ENCODE measurements around the gene DDX43.

DDX43 gene

DNA sequence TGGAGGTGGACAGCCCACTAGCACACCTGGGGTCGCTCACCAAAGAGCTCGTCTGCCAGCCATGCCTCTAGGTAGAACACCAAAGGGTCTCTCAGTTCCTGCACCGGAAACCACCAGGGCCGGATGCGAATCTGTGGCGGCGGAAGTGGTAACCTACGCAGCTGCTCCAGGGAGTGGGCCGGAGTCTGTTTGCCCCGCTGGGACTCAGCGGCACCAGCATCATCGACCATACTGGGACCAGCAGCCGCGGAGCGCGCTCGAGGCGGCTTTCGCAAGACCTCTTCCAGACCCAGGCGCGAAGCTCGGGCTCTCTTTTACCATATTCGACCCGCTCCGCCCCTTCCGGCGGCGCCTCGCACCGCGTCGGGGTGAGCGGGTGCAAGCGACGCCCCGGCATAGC is 25.1 kb upstream of the DDX43 start, which contains the start of gene OOEP:
OOEP (minus strand) TSS at position 335 of the 400 bp plus-strand sequence; CDS start at position 230, 105 bp downstream.
- H3K4me2 ChIP-seq (ENCODE audit: low read depth, low read length, poor library complexity, severe bottlenecking) = no peak within 1 kb of the TSS
- H3K4me1 ChIP-seq (ENCODE audit: insufficient read depth, low read length, poor library complexity, severe bottlenecking) = no peaks in the 10 kb centered on the region
- no peak within 1 kb of the TSS for H2AFZ ChIP-seq (ENCODE audit: low read length)
- H3F3A ChIP-seq (ENCODE audit: low read depth) = no peaks in the 10 kb centered on the region
- H3K27me3 ChIP-seq (ENCODE audit: insufficient read depth, low read length, poor library complexity, severe bottlenecking) = no peaks in the 10 kb centered on the region
- TF ChIP-seq EZH2phosphoT487 (IDR thresholded peaks at IDR 0.05; ENCODE audit: borderline replicate concordance) (no peak), CTCF (conservative IDR thresholded peaks at IDR 0.05; ENCODE audit: low read length) (no peak)
- H4K20me1 ChIP-seq (ENCODE audit: insufficient read depth, low read length, poor library complexity, severe bottlenecking) = no peaks in the 10 kb centered on the region
- H3K9me2 ChIP-seq (replicated peaks; ENCODE audit: low read depth, low read length) = no peaks in the 10 kb centered on the region
- no peaks in the 10 kb centered on the region; the same call in 1 of the 2 replicates for H3K9me3 ChIP-seq (ENCODE audit: insufficient read depth, low read depth, low read length)
- no peak within 1 kb of the TSS for H3K9ac ChIP-seq (ENCODE audit: low read depth, low read length, poor library complexity, severe bottlenecking)
- no peak within 1 kb of the TSS for H3K4me3 ChIP-seq (ENCODE audit: low read length, poor library complexity, severe bottlenecking)
- H3K36me3 ChIP-seq (ENCODE audit: insufficient read depth, low read length) = no peaks in the 10 kb centered on the region
- no peaks in the 10 kb centered on the region for H3K79me2 ChIP-seq (ENCODE audit: insufficient read depth, low read length)

- H4K20me1 ChIP-seq (ENCODE audit: insufficient read depth, low read length, poor library complexity, severe bottlenecking) = no peaks in the 10 kb centered on the region
- no peaks in the 10 kb centered on the region for H3F3A ChIP-seq (ENCODE audit: low read depth)
- no peak overlapping the region for H2AFZ ChIP-seq (ENCODE audit: low read length)
- no peaks in the 10 kb centered on the region for H3K79me2 ChIP-seq (ENCODE audit: insufficient read depth, low read length)
- H3K4me1 ChIP-seq (ENCODE audit: insufficient read depth, low read length, poor library complexity, severe bottlenecking) = no peaks in the 10 kb centered on the region
- no peaks in the 10 kb centered on the region; the same call in 1 of the 2 replicates for H3K9me3 ChIP-seq (ENCODE audit: insufficient read depth, low read depth, low read length)
- no peak overlapping the region for H3K9ac ChIP-seq (ENCODE audit: low read depth, low read length, poor library complexity, severe bottlenecking)
- H3K36me3 ChIP-seq (ENCODE audit: insufficient read depth, low read length) = no peaks in the 10 kb centered on the region
- no peak overlapping the region for H3K4me2 ChIP-seq (ENCODE audit: low read depth, low read length, poor library complexity, severe bottlenecking)
- H3K27me3 ChIP-seq (ENCODE audit: insufficient read depth, low read length, poor library complexity, severe bottlenecking) = no peaks in the 10 kb centered on the region
- H3K4me3 ChIP-seq (ENCODE audit: low read length, poor library complexity, severe bottlenecking) = no peak overlapping the region
- no peak for TF ChIP-seq EZH2phosphoT487 (IDR thresholded peaks at IDR 0.05; ENCODE audit: borderline replicate concordance)
- TF ChIP-seq CTCF (conservative IDR thresholded peaks at IDR 0.05; ENCODE audit: low read length) = no peak
- no peaks in the 10 kb centered on the region for H3K9me2 ChIP-seq (replicated peaks; ENCODE audit: low read depth, low read length)
Measured at GRCh38 chr6:73371984-73372383, 22.6 kb upstream of the DDX43 start.

DNA sequence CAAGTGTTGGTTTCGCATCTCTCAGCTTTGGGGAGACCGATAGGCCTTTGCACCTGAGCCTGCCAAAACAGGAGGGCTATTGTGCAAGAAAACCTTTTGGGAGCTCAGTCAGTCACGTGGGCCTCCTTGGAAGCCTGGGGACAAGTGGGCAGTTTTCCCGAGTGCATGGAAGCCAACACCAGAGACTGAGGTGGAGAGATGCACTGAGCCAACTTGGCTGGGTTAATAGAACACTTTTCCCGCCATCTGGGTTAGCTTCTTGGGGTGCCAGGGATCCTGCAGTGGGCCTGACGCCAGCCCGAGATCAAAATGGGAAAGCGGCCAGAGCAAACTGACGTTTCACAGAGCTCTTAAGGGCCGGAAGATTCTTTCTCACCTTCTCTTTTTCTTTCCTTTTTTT is 22.1 kb upstream of the DDX43 start:
- Histone ChIP-seq H3F3A (ENCODE audit: low read depth) (no peaks in the 10 kb centered on the region), H2AFZ (ENCODE audit: low read length) (no peak overlapping the region), H3K4me2 (ENCODE audit: low read depth, low read length, poor library complexity, severe bottlenecking) (no peak overlapping the region), H3K27me3 (ENCODE audit: insufficient read depth, low read length, poor library complexity, severe bottlenecking) (no peaks in the 10 kb centered on the region), H3K36me3 (ENCODE audit: insufficient read depth, low read length) (no peaks in the 10 kb centered on the region), H3K4me1 (ENCODE audit: insufficient read depth, low read length, poor library complexity, severe bottlenecking) (no peaks in the 10 kb centered on the region), H3K9me3 (ENCODE audit: insufficient read depth, low read depth, low read length) (no peaks in the 10 kb centered on the region; the same call in 1 of the 2 replicates), H3K9ac (ENCODE audit: low read depth, low read length, poor library complexity, severe bottlenecking) (no peak overlapping the region), H4K20me1 (ENCODE audit: insufficient read depth, low read length, poor library complexity, severe bottlenecking) (no peaks in the 10 kb centered on the region), H3K4me3 (ENCODE audit: low read length, poor library complexity, severe bottlenecking) (no peak overlapping the region), H3K79me2 (ENCODE audit: insufficient read depth, low read length) (no peaks in the 10 kb centered on the region), H3K9me2 (replicated peaks; ENCODE audit: low read depth, low read length) (no peaks in the 10 kb centered on the region)
- TF ChIP-seq CTCF (conservative IDR thresholded peaks at IDR 0.05; ENCODE audit: low read length) (no peak), EZH2phosphoT487 (IDR thresholded peaks at IDR 0.05; ENCODE audit: borderline replicate concordance) (no peak)

All from Loucy (cell line).